Activated CD4-positive, alpha-beta T cell treated with anti-CD3 and anti-CD28 coated beads, Interleukin-2, Interleukin-4, amounts not matched to agents 100 ng/mL and 50 ng/mL, durations not matched to agents 16 hours and 8 hours (primary cell): ENCODE measurements around the gene CHST15.
"Not testable (repeated sequence)": the region's sequence is repeated elsewhere in the genome, so short reads cannot be mapped to it uniquely, and the experiment has no call there.

ENCODE experiments used
- DNase-seq: peaks from one replicate; pipeline ENCODE4 v3.0.0-alpha.2; 2020; ENCODE audit warnings: low spot score

Gene CHST15

DNA sequence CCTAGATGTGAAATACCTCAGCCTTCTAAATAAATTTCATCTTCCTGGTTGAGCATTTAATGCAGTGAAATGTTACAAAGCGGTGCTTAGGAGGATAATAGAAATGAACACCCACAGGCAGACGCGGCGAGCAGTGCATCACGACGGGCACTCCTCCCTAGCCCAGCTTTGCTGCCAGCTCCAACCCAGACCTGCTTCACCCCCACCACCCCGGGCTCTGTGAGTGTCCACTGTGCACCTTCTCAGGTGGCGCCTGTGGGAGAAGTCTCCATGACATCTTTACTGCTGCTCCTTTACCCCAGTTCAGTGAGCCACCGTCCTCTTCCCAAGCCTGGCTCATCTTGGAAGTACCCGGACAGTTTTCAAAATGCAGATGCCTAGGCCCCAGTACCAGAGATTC lies 5.2 kb upstream of the CHST15 start:
- no peak for DNase-seq

DNA sequence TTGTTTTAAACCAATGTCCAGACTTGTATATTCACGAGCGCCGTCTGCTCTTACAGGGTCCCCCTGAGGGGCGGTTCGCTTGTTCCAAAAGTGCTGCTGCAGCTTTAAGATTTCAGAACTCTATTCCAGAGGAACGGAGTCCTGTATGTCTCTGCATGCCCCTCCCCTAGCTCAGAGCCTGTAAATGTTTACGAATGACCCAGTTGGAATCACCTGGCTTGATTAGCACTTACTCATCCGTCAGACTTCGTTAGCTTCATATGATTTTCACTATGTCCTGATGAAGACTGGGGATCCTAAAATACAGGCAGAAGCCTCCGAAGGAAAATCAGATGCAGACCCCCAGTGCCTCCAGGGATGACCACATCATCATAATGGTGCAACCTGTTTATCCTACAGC lies 4.5 kb upstream of the CHST15 start:
- no peak for DNase-seq

DNA sequence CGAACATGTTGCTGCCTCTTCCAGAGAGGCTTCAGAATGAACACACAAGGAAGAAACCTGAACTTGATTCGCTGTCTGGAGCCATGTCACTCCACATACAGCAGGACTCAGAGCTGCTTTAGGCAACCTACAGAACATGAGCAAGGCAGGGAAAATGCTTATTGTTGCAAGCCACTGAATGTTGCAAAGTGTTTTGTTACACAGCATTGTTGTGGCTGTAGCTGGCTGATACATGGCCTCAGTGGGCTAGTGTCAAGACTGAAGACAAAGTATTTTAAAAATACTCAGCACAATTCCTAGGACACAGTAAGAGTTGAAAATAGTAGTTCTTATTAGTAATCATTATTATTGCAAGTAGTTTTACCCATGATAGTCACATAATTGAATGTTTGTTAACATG lies 3.1 kb upstream of the CHST15 start:
- DNase-seq, result no peak

DNA sequence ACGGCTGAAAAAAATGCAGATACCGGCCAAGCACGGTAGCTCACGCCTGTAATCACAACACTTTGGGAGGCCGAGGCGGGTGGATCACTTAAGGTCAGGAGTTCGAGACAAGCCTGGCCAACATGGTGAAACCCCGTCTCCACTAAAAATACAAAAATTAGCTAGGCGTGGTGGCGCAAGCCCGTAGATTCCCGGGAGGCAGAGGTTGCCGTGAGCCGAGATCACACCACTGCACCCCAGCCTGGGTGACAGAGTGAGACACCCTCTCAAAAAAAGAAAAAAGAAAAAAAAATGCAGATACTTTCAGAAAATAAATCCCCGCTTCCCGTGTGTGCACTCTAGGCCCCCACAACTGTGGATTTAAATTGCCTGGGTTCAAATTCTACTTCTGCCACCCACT lies 2.4 kb upstream of the CHST15 start:
- DNase-seq, result not testable (repeated sequence)

DNA sequence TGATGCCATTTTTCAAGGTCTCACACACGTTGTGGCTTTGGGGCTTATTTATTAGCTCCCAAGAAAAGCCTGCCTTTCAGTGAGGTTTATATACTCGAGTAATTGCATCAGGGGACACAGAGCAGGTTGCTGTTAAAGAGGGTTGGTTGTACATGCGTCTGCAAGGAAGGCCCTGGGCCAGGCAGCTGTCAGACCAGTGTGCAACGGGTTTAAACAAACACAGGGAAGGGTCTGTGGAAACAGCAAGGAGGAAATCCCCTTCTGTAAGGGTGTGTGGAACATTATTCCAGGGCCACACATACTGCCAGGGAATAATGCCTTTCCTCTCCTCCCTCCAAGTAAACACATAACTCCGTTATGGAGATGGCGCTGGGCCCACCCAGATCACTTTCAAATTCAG lies 1.7 kb upstream of the CHST15 start:
- DNase-seq, result no peak

DNA sequence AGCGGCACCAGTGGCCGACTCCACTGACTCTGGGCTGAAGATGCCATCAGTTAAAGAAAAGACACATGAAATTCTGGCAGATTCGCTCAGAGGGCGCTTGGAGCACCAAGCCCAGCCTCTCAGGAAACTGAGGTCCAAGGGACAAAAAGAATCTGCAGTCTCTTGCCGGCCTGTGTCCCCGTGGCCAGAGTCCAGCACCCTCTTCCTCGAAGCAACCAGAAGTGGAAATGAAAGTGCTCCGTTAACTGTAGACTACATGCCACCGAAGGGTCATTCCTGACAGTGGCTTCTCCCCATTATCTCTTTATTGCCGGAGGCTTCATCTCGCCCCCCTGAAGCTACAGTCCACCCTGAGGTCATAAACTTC lies 1.0 kb upstream of the CHST15 start:
- DNase-seq, result no peak

DNA sequence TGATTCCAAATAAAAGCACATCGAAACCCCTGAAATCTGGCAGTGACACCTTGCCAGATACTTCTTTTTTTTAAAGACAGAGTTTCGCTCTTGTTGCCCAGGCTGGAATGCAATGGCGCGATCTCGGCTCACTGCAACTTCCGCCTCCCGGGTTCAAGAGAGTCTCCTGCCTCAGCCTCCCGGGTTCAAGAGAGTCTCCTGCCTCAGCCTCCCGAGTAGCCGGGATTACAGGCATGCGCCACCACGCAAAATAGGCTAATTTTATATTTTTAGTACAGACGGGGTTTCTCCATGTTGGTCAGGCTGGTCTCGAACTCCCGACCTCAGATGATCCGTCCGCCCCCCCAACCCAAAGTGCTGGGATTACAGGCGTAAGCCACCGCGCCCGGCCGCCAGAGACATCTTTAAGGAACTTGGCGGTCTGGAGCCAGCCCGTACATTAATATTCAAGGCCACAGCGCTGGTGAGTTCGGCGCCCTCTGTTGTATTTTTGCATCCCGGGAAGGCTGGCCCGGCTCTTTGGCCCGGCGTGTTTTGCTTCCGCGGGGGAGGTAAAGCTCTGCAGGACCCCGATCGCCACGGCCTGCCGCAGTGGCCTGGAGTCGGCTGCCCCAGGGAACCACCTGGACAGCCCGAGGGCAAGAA lies 498 bp upstream of the CHST15 start:
- DNase-seq, result not testable (repeated sequence)

DNA sequence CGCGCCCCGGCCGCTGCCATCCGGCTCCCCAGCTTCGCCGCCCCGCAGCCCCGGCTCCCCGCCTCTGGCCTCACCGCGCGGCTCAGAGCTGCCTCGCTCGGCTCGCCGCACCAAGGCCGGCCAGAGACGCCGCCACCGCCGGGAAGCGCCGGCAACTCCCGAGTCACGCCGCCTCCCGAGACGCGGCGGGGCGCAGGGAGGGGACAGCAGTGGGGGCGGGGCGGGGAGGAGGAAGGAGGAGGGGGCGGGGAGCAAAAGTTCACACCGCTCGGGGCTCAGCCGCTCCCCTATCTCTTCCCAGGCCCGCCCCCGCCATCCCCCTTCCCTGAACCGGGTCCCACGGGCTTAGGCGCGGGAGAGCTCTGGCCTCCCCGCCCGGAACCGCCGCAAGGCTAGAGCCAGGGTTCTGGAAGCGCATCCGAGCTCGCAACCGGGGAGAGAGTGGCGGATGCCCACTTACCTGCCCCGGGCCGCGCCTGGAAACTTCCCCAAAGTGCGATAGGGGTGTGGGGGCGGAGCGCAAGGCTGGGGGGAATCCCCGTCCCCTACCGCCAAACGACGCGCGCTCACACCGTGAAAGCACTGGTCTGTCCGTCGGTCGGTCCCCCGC lies 1.0 kb downstream of the CHST15 start:
- no peak for DNase-seq

DNA sequence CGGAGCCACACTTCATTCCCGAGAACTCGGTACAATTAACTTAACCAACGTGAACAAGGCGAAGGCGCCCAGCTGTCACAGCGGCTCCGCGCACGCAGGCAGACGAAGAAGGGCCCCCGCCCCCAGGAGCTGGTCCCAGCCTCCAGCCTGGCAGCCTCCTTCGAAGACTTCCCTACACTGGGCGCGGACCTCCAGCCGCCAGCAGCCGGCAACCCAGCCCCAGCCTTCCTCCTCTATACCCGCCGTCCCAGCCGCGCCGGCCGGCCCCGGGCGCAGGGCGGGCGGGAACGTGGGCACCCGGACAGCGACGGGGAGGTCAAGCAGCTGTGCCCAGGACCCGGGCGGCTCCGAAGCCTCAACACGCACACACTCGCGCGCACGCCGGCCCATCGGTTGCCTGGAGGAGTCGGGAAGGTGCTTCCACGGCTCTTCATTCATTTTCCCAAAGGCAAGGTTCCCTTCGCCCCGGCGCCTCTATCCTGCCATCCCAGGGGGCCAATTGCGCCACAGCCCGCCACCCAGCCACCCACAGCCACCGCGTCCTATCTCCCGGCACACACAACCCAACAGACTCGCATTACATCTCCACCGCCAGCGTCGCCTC lies 1.6 kb downstream of the CHST15 start:
- no peak for DNase-seq

DNA sequence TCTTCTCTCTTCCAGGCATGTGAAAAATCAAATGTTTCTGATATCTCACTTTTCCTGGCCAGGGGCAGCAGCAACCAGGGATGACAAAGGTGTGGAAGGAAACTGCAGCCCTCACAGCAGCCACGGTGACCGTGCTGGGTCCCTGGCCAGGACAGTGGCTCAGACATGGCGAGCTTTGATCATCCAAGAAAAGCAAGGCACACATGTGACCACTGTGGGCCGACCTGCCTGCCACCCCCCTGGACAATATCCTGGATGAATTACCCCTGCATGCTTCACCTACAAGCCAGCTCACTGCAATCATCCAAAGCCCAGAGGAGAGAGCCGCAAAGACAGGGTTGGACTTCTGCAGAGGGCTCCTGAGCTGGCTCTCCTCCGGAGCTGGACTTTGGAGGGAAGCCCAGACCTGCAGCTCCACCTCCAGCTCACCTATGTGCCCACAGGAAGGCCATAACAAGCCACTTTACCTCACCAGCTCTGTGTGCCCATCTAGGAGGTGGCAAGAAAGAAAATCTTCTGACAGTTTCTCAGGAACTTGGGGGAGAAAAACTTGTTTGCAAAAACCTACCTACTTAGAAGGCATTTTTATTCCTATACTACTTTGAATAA lies 2.7 kb downstream of the CHST15 start:
- DNase-seq, result no peak

DNA sequence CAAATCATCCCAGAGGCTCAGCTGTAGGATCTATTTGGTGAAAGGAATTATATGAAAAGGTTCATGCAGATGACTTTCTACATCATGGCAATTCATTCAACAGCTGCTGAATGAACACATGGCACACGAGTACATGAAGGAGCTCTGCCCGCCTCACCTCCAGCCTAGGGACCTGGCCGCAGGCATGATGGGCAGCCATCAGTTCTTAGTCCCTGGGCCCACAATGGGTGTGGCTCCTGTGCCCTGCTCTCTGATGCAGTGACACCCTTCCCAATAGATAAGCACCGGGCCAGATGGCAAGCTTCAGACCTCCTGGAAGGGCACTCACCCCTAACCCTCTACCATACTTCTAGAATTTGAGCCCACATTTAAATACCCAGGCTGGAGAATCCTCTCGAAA lies 3.5 kb downstream of the CHST15 start:
- DNase-seq, result no peak

DNA sequence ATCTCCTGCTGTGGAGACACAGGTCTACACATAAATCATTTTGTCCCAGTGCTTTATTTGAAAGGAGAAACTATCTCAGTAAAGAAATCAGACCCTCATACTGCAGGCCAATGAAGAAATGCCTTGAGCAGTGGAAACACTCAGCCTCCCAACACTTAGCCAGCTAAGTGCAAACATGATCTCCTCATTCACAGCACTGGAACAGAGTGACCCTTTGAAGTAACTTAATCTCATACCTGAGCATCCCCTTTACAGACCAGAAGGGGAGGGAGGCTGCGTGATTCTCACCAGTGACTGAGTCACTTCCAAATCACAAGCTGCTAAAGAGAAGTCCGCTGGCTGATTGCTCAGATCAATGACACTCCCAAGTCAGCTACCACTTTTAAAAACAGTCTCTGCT lies 4.5 kb downstream of the CHST15 start:
- DNase-seq, result no peak

DNA sequence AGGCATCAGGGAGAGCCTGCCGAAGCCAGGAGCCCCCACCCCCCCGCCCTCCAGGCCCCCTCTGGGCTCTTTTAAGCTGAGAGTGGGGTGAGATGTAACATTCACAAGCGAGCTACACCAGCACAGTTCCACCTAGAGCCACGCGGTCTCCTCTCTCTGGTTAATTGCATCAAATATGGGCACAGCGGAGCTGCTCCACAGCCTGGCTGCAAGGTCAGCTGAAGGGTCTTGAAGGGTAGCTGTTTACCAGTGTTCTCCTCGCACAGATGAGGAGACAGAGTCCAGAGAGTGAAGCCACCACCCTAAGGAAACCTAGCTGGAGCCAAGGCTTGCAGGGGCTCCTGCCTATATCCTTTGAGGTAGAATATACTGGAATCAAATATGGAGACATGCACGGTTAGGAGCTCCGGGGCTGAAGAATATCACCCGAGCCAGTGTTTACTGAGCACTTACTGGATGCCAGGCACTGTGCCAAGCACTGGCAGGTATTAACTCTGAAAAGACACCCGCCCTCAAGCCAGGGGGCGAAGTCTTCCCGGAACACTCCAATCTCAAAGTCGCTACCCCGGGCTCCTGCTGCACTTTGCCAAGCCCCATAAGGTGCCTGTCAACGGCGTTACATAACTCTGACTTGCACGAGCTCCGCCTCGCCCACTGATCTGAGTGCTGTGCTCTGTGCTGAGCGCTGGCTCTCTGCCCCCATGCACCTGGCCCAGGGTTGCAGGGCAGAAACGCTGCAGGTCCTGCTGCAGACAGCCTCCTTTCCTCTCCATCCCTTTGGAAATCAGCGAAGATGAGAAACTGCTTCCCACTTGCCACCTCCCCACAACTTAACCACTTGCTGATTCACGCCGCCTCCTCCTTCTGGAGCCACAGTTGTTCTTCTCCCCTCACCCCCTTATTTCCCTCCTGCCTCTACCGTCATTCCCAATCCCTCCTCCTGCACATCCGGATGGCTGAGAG lies 5.4 kb downstream of the CHST15 start:
- no peak for DNase-seq

DNA sequence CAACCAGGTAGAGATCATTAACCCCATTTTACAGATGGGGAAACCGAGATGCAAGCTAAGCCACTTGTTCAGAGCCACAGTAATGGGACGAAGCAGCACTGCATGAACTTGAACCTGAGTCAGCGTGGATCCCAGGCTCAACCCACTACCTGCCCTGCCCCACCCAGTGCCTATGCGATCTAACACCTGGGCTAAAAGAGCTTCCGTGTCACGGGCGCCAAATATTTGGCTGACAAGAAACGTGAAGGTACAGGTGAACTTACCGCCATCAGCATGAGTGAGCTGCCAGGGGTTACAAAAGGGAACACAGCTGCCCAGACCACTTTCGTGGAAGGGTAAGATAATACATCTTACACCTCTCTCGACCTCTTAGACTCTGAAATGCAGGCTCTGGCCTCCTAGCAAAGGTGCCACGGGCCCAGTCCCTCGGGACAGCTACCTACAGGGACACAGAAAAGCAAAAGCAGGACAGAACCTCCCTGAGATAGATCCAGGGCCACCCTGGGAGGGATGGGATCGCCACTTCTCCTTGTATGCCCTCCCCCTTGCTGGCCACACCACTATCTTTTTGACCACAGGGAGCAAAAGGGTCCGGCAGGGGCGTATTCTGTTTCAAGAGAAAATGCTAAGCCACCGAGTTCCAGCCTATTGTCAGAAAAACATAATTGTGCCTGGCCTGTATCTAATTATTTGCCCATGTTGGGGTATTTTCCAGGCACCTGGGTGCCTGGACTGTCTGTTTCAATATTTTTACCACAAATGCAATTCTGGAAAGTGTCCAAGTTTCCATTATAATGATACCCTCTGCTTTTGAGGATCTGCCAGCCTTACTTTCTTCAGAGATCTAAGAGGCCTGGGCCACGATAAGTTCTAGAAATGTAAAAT lies 6.4 kb downstream of the CHST15 start:
- no peak for DNase-seq

DNA sequence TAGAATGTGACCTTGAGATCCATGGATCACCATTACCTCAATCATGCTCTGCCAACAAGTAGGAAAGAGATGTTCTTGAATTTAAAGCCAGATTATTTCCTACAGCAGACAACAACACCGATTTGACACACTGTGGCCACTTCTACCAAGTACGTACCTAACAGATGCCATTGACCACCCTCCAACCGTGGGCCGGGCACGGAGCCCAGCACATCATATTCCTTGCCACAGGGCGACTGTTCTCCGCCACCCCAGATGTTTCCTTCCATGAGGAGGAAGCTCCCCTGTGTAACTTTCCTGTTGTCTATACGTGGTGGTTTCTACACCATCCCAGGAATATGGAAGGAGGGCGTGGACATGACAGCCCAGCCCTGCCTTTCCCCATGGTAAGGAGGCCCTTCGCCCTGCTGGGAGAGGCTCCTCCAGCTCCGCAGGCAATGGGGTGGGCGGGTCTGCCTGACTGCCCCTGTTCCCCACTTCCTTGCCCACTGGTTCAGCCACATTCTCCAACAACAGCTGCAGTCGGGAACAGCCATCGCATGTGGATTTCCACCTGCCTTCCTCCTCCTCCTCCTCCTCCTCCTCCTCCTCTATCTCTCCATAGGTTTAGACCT lies 7.2 kb downstream of the CHST15 start:
- no peak for DNase-seq

DNA sequence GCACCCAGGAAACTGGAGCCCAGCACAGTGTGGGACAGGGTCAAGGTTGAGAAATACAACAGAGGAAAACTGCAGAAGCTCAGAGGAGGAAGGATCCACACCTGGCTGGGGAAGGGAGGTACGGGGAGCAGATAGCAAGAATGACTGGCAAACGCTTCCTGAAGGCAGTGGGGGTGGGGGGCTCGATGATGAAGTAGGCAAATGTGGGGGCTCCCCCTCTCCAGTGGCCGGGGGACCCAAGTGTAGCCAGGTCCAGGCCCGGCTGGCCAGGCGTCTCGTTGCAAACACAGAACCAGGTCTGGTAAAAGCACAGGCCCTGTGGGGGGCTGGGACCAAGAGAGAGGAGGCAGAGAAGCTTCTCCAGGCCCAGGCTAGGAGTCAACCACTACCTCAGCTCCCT lies 7.7 kb downstream of the CHST15 start:
- no peak for DNase-seq

DNA sequence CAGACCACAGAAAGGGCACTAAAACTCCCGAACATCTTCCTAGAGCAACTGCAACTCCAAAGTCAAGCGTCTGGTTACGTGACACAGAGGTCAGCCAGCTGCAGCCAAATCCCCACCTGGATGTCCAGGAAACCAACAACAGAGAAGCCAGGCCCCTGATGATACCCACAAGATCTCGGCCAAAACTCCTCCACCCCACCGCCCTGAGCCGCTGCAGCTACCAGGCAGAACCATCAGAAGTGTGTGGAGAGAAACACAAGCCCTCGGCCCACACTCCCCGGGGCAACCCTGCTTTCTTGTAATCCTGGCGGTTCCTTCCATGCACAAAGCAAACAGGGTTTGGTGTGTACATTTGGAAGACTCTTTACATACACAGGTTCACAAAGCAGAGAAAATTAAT lies 8.7 kb downstream of the CHST15 start:
- DNase-seq, result no peak

DNA sequence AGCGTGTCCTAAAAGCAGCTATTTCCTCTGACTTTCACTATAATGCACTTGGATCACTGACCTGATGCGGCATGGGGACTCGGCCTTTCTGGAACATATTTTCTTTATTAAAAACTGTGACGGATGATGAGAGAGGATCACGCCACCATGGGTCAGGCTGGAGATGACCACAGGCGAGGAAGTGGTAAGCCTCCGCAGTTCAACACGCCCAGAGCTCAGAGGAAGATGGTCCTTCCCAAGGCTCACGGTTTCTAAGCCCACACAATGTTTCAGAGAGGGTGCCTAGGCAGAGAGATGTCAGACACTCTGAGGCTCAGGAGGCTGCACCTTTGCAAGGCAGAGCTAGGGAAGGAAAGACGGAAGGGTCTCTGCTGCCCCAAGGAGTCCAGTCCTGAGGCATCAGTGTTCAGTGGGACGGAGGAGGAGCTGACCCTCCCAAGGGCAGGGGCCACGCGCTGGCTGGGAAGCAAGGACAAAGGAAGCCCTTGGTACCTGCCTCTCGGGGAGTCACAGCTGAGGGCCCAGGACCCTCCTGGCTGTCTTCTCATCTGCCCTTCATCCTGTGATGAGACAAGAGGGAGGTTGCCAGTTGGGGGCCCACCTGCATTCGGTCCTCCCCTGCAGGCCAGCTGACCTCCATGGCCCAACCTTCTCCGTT lies 9.5 kb downstream of the CHST15 start:
- no peak for DNase-seq

DNA sequence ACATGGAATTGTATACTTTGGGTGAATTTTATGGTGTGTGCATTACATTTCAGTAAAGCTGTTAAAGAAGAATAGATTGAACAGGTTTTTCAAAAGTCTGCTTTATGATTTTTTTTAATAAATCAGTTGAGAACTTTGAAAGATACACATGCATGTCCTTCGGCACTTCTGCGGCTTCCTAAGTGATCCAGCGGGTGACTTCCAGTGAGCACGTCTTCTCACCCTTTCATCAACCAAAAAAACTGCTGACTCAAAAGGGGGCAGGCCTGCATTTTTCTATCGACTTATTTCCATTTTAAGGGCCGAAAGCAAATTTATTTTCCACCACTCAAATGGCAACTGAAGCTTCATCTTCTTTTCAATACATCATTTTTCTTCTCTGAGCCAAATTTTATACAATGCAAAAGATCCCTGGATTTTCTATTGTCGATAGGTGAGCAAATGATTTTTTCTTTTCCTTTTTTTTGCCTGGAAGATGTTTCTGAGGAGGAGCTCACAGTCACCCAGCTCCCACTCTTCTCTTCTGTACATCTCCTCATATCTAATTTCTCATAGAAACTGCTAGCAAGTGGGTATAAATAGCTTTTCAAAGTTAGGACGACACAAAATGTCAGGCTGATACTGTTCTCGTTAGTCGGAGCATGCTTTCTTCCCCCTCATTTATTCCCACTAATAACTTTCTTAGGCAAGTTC lies 10.2 kb downstream of the CHST15 start:
- no peak for DNase-seq

DNA sequence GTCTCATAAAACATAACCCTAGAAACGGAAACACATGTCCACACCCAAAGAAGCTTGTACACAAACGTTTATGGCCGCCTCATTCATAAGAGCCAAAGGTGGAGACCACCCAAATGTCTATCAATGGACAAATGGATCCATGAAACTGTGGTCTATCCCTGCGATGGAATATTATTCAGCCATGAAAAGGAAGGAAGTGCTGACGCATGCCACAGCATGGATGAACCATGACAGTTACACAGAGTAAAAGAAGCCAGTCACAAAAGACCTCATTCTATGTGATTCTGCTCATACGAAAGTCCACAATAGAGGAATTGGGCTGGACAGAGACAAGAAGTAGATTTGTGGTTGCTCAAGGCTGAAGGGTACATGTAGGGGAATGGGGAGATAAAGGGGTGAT lies 10.8 kb downstream of the CHST15 start:
- DNase-seq, result no peak
